ENCODE measurements around the gene PCDHGA12.

DNA sequence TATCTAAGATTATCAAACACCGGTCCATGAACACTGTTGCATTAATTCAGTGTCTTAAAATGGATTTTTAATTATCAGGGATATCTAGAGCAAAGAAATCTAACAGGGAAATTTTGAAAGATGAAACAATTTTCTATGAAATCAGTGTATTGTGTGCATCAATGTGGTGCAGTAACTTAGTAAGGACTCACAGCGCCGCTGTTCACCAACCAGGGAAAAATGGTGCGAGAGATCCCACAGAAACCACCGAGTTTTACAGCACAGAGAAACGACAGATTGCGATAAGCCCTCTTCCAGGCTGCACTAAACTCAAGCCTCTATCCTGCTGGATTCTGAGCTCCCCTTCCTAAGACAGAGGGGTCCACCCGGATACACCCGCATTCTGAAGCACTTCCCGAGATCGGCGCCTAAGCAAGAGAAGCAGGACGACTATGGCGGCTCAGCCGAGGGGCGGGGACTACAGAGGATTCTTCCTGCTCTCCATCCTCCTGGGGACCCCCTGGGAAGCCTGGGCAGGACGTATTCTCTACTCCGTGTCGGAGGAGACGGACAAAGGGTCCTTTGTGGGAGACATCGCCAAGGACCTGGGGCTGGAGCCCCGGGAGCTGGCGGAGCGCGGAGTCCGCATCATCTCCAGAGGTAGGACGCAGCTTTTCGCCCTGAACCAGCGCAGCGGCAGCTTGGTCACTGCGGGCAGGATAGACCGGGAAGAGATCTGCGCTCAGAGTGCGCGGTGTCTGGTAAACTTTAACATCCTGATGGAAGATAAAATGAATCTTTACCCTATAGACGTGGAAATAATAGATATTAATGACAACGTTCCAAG, 47.6 kb upstream of the PCDHGA12 start, which contains the start of gene PCDHGA7:
- no peak for TF ChIP-seq EZH2phosphoT487 (IDR thresholded peaks at IDR 0.05; ENCODE audit: insufficient read depth, low read depth)
- no peak for TF ChIP-seq EZH2 (IDR thresholded peaks at IDR 0.05; ENCODE audit: insufficient read depth, poor library complexity, severe bottlenecking)

Measured in GM23248 (cell line).